OCI-LY3 (cell line): ENCODE results near the gene TBX5.

Experiments
- H2AFZ ChIP-seq: fragments of 200-600, 300-600 bp; shearing (Covaris generic); 2 replicates; pipeline ENCODE4 v1.6.0; 2014; ENCODE audit warnings: antibody characterized with exemption, low read depth, low read length
- H3K27ac ChIP-seq: fragments of 200-600, 300-600 bp; sonication (generic); 2 replicates; pipeline ENCODE4 v1.5.1; 2014; ENCODE audit warnings: mild to moderate bottlenecking, low read length, moderate library complexity, mixed read lengths
- H3K27me3 ChIP-seq: fragments of 200-600, 300-600 bp; sonication (generic); 2 replicates; pipeline ENCODE4 v1.6.1; 2014; ENCODE audit warnings: low read depth, low read length, mixed read lengths
- H3K36me3 ChIP-seq: fragments of 200-600, 300-600 bp; sonication (generic); replicated peaks from 2 replicates; pipeline ENCODE3; 2014; ENCODE audit warnings: low read depth, low read length, mixed read lengths
- H3K4me1 ChIP-seq: fragments of 300-600, 200-600 bp; sonication (generic); 2 replicates; pipeline ENCODE4 v1.6.1; 2014; ENCODE audit warnings: low read length, mixed read lengths
- H3K4me2 ChIP-seq: fragments of 200-600, 300-600 bp; sonication (generic); 2 replicates; pipeline ENCODE4 v1.6.1; 2014; ENCODE audit warnings: low read length, mixed read lengths
- H3K4me3 ChIP-seq: fragments of 300-600, 200-600 bp; sonication (generic); 2 replicates; pipeline ENCODE4 v1.5.1; 2014; ENCODE audit warnings: antibody characterized with exemption, mild to moderate bottlenecking, low read length, moderate library complexity
- H3K79me2 ChIP-seq: fragments of 300-600, 200-600 bp; shearing (Covaris generic); 2 replicates; pipeline ENCODE4 v1.6.1; 2014; ENCODE audit warnings: mild to moderate bottlenecking, low read length, mixed read lengths
- H3K9ac ChIP-seq: fragments of 300-600, 200-600 bp; shearing (Covaris generic); 2 replicates; pipeline ENCODE4 v1.6.0; 2014; ENCODE audit warnings: mild to moderate bottlenecking, low read length, moderate library complexity
- H3K9me3 ChIP-seq: fragments of 200-600, 300-600 bp; shearing (Covaris generic); 2 replicates; pipeline ENCODE4 v1.6.1; 2014; ENCODE audit warnings: low read length, mixed read lengths; ENCODE audit not compliant: insufficient read depth
- H4K20me1 ChIP-seq: fragments of 200-600, 300-600 bp; sonication (generic); 2 replicates; pipeline ENCODE4 v1.6.1; 2016; ENCODE audit warnings: low read length, mixed read lengths; ENCODE audit not compliant: insufficient read depth
- CTCF ChIP-seq: fragments of 200-600, 300-600 bp; sonication (generic); IDR thresholded peaks from 2 replicates; pipeline ENCODE4 v1.5.1; 2014; ENCODE audit warnings: antibody characterized with exemption, low read length, low read depth
- EZH2phosphoT487 ChIP-seq: fragments of 200-600 bp; shearing (Covaris generic); IDR thresholded peaks from 2 replicates; pipeline ENCODE4 v1.6.1; 2018; ENCODE audit warnings: antibody characterized with exemption, mixed run types, low read depth

Gene TBX5

DNA sequence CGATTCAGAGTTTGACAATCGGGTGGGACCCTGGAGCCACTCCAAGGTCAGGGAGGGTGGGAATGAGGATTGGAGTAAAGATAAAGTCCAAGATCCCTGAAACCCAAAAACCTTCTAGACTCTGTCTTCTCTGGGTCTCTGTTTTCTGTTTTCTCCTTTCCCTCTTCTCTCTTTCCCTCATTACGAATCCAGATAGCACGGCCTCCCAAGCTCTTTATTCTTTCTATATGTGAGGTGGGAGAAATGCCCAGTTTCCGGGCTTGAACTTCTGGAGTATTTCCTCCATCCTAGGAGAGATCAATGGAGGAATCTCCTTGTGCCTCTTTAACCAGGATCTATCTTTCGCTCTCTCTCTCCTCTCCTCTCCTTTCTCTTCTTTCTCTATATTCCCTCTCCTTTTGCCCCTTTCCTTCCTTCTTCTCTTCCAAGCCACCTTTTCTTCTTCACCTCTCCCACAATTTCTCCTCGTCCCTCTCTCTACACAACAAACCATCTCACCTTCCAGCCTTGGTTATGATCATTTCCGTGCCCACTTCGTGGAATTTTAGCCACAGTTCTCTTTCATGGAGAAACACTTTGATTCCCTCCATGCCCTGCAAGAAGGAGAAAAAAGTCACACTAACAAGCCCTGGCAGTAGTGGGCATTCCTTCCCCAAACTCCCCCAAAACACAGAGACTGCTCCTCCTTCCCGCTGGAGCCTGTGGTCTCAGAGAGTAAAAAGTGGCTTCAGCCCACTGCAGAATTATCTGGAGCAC lies 4.4 kb downstream of the TBX5 start:
- no peak overlapping the region for H3K4me3 ChIP-seq
- no peaks in the 10 kb centered on the region for H3K79me2 ChIP-seq
- H3K9me3 ChIP-seq = no peaks in the 10 kb centered on the region
- H4K20me1 ChIP-seq = no peaks in the 10 kb centered on the region
- no peaks in the 10 kb centered on the region for H3K27me3 ChIP-seq
- no peak overlapping the region for H2AFZ ChIP-seq
- no peaks in the 10 kb centered on the region for H3K36me3 ChIP-seq
- H3K4me2 ChIP-seq = no peak overlapping the region
- TF ChIP-seq EZH2phosphoT487 = no peak
- no peak for TF ChIP-seq CTCF
- no peaks in the 10 kb centered on the region for H3K4me1 ChIP-seq
- no peak overlapping the region for H3K27ac ChIP-seq
- H3K9ac ChIP-seq = no peak overlapping the region

DNA sequence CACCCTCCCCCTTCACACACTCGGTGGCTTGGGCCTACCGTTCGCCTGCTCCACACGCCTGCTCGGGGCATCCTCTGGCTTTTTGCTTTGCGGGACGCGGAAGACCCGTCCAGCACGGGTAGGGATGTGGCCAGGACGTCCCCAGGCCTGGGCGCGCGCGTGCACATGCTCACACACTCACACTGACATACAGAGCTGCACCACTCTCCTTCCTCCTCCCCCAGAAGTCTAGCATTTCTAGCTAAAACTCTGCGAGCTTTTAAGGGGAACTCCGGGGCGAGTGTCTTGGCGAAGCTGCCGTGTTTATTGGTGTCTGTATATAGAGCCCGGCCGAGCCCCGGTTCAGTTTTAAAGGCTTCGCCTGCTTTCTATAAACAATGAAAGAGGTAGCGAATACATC lies 5.0 kb downstream of the TBX5 start:
- TF ChIP-seq CTCF (no peak), EZH2phosphoT487 (no peak)
- no peak overlapping the region for H3K4me2 ChIP-seq
- no peak overlapping the region for H3K9ac ChIP-seq
- H3K4me1 ChIP-seq = no peaks in the 10 kb centered on the region
- no peaks in the 10 kb centered on the region for H3K36me3 ChIP-seq
- H3K79me2 ChIP-seq = no peaks in the 10 kb centered on the region
- H3K27me3 ChIP-seq = no peaks in the 10 kb centered on the region
- no peak overlapping the region for H3K4me3 ChIP-seq
- no peak overlapping the region for H3K27ac ChIP-seq
- no peak overlapping the region for H2AFZ ChIP-seq
- no peaks in the 10 kb centered on the region for H4K20me1 ChIP-seq
- no peaks in the 10 kb centered on the region for H3K9me3 ChIP-seq

DNA sequence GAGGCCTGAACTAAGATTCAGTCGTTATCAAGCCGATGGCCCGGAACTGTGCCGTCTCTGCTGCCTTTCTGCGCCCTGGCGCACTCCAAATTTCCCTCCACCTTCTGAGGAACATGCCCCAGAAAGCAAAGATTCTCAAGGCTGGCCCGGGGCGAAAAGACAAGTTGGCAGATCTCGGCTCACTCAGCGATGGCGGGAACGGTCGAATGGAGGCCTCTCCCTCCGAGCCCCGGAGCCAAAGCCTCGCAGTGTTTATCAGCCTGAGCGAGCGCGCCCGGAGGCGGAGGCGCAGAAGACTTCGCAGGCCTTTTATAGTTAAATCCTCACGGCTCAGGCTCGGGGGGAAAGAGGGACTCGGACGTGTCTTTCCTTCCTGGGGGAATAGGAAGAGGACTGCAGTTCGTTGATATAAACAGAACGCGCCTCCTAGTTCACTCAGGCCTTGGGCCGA lies 5.6 kb downstream of the TBX5 start:
- H4K20me1 ChIP-seq = no peaks in the 10 kb centered on the region
- no peaks in the 10 kb centered on the region for H3K27me3 ChIP-seq
- no peaks in the 10 kb centered on the region for H3K4me1 ChIP-seq
- no peak overlapping the region for H3K27ac ChIP-seq
- no peaks in the 10 kb centered on the region for H3K79me2 ChIP-seq
- H3K4me2 ChIP-seq = no peak overlapping the region
- no peak overlapping the region for H2AFZ ChIP-seq
- no peaks in the 10 kb centered on the region for H3K36me3 ChIP-seq
- no peaks in the 10 kb centered on the region for H3K9me3 ChIP-seq
- H3K4me3 ChIP-seq = no peak overlapping the region
- no peak overlapping the region for H3K9ac ChIP-seq
- TF ChIP-seq CTCF (no peak), EZH2phosphoT487 (no peak)

- Histone ChIP-seq H3K79me2 (no peaks in the 10 kb centered on the region), H3K27ac (no peak overlapping the region), H3K4me1 (no peaks in the 10 kb centered on the region), H2AFZ (no peak overlapping the region), H3K36me3 (no peaks in the 10 kb centered on the region), H4K20me1 (no peaks in the 10 kb centered on the region), H3K27me3 (no peaks in the 10 kb centered on the region), H3K9me3 (no peaks in the 10 kb centered on the region), H3K9ac (no peak overlapping the region), H3K4me3 (no peak overlapping the region), H3K4me2 (no peak overlapping the region)
- no peak for TF ChIP-seq EZH2phosphoT487
- no peak for TF ChIP-seq CTCF
These were observed 6.2 kb downstream of the TBX5 start for GRCh38 chr12:114399664-114400211.
